NCI-H2227 (cell line): ENCODE results near the gene HUS1.
"Not testable (repeated sequence)": the region's sequence is repeated elsewhere in the genome, so short reads cannot be mapped to it uniquely, and the experiment has no call there.

Experiments used
- DNase-seq: peaks from one replicate; lab custom pipeline; 2025; ENCODE audit not compliant: unreplicated experiment; lab: John Stamatoyannopoulos, UW

The HUS1 gene

DNA sequence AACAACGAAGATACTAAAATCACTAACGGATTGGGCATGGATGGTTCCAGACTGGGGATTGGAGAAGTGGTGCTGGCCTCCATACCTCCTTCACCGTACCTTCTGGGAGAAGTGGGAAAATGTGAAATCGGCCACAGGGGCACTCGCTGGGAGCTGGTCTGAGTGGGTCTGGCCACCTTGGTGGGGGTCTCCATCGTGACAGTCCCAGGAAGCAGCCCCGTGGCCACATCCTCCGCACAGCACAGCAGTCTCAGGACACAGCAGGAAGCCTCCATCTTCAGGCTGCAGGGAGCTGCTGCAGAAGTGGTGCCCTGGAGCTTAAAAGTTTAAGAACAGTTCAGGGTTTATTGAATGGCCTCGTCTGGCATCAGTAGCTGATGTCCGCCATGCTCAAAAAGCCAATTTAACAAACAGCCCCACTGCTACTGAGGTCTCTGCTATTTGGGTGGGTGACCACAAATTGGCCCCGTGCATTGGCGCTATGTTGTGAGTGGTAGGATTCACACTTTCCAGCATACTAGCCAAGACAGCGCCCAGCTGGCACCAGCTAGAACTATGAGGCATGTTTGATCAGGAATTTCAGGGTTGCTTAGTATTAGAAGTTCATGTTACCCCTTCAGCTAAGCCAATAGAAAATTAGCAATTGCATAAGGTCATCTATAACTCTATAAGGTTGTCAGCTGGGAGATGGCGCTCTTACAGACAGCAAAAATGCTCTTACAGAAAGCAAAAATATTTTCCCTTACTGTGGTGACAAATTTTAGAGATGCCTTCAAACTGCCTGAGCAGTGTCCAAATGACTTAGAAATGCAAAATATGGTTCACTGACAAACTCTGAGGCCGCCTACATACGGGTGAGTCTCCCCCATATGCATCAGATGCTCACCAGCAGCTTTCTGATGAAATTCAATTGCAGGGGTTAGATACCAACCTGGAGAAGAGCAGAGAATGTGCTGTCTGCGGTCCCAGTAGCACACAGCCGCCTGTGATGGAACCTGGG, 48.1 kb downstream of the HUS1 start:
- no peak for DNase-seq

- DNase-seq: no peak
These were observed 55.1 kb downstream of the HUS1 start for GRCh38 chr7:47924266-47924665.

- not testable (repeated sequence) for DNase-seq
These were observed 56.1 kb downstream of the HUS1 start for GRCh38 chr7:47923081-47923875.

GRCh38 chr7:47916514-47916913, 62.9 kb downstream of the HUS1 start:
- not testable (repeated sequence) for DNase-seq

DNA sequence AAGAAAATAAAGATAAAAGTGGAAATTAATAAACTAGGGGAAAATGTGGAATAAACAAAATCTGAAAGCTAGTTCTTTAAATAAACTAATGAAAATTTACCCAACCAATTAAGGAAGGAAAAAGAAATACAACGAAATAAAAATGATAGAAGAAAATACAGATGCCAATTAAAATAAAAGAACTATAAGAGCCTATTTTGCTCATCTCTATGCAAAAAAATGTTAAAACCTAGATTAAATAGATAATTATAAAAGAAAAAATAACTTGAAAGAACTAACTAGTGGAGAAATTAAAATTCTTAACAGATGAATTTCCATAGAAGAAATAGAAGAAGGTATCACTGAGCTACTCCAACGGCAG, 63.8 kb downstream of the HUS1 start:
- DNase-seq: no peak

- DNase-seq: no peak
These were observed 64.4 kb downstream of the HUS1 start for GRCh38 chr7:47914717-47915615.
